ENCODE results near the gene SUSD6.
"Not testable (repeated sequence)": the region's sequence is repeated elsewhere in the genome, so short reads cannot be mapped to it uniquely, and the experiment has no call there.

Gene SUSD6

GRCh38 chr14:69696633-69697557 lies 85.5 kb downstream of the SUSD6 start:
- DNase-seq = no peak

GRCh38 chr14:69698572-69698971 lies 87.2 kb downstream of the SUSD6 start:
- DNase-seq = no peak

- not testable (repeated sequence) for DNase-seq
Measured at GRCh38 chr14:69699243-69699642, 87.8 kb downstream of the SUSD6 start.

- DNase-seq = no peak
Measured at GRCh38 chr14:69699748-69700303, 88.4 kb downstream of the SUSD6 start.

- no peak for DNase-seq
Measured at GRCh38 chr14:69700575-69700974, 89.2 kb downstream of the SUSD6 start.

DNA sequence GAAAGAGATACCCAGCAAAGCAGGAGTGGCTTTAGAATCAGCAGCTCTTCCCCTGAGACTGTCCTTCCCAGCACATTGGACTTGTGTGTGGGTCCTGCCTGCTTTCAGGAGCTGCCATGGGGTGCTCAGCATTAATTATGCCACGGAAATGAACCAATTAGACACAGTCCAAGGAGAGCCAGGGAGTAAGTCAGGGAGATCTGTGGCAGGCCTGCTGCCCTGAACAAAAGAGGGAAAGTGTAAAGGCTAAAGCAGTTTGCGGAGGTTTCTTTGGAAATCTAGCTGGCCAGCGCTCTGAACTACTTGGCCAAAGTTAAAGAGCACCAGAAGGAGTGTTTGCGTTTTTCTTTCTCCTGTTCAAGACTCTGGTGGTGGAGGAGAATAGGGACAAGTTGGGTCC lies 89.9 kb downstream of the SUSD6 start:
- no peak for DNase-seq

DNA sequence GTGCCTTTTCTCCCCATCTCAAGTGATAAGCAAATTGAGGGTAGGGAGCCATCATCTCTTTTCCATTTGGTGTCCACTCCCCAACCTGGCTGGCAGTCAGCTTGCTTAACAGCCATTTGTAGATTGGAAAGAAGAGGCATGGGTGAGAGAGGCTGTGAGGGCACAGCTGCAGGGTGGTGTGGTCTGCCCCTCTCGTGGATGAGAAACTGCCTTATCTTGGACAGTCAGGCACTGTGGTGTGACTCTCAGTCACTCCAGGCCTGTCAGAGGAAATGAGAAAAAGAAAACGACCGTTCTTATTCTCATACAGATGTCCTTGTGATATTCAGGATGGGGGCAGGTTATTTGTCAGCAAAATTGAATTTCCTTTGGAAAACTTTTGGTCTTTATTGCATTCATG lies 90.5 kb downstream of the SUSD6 start:
- DNase-seq = no peak

DNA sequence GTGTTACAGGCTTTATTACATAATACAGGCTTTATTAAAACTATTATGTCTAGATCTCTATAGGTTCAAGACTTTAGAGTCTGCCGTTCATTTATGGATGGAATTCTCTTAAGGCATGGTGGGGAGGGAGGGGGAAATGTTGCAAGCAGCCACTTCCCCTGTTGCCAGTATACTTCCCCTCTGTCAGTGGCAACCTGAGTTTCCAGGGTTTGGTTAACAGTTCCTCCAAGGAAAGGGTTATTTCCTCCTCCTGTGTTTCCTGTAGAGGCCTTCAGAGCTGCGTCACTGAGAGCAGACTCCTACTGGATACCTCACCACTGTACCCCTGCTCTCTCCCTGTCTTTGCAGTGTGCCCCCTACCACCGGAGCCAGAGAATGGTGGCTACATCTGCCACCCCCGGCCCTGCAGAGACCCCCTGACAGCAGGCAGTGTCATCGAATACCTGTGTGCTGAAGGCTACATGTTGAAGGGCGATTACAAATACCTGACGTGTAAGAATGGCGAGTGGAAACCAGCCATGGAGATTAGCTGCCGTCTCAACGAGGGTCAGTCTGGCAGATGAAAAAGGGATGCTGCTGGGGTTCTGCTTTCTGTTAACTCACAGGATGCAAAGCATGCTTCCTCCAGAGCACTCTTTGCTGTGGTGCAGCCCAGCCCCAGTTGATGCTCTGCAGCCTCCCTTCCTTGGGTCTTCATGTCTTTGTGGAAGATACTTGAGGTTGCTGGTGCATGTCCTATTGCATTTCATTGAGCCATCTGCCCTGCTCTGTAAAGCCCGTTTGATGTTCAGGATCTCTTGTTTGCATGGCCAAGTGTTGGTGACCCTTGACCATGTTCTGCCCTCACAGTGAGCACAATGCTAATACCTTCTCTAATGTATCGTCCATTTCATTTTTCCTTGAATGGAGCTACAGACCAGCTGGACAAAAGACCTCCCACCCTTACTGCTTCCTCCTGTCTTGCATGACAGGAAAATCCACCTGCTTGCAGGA lies 91.9 kb downstream of the SUSD6 start:
- no peak for DNase-seq

- no peak for DNase-seq
Measured at GRCh38 chr14:69704319-69704718, 92.9 kb downstream of the SUSD6 start.

DNA sequence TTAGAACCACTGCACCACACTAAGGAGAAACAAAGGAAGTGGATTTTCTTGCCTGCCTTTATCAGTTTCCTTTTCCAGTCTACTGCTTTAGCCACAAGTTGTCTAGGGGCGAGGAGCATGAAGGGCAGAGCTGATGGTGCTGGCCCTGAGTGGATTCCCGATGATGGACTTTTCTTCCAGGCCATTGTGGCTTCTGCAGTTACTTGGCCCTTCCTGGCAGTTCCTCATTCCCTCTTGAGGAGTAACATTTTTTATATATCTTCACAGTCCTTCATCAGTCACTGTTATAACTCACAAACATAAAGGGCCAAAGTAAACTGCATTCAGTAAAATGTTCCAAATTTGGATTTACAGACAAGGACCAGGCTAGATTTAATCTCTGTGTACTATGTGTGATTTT lies 94.3 kb downstream of the SUSD6 start:
- no peak for DNase-seq

- DNase-seq = no peak
Measured at GRCh38 chr14:69708049-69708448, 96.7 kb downstream of the SUSD6 start.

DNA sequence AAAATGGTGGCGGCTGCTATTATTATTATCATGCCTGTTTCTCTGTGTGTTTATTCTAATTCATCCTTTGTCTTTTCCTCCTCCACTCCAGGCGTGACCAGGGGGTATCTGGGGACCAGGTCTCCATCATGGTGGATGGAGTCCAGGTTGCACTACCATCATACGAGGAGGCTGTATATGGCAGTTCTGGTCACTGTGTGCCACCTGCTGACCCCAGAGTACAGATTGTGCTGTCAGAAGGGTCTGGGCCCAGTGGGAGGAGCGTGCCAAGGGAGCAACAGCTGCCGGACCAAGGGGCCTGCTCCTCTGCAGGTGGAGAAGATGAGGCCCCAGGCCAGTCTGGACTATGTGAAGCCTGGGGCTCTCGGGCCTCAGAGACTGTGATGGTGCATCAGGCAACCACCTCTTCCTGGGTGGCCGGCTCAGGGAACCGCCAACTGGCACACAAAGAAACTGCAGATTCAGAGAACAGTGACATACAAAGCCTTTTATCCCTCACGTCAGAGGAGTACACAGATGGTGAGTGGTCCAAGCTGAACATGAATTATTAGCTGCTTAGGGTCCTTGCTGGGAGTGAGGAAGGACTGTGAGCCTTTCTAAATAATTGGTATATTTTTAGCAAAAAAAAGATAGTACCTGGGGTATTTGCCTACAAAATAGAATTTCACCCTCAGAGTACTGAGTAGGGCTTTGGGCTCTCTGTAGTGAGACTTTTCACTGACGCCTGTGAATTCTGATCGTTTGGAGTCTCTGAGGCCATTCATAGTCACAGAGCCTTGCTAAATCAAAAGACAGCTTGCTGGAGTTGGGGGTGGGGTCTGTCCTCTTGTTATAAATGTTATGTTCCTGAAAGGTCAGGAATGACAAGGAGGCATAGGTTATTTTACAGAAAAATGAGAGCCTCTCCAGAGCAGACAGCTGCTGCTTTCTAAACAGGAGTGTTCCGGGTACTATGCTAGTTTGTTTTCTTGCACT lies 97.5 kb downstream of the SUSD6 start:
- DNase-seq = no peak

DNA sequence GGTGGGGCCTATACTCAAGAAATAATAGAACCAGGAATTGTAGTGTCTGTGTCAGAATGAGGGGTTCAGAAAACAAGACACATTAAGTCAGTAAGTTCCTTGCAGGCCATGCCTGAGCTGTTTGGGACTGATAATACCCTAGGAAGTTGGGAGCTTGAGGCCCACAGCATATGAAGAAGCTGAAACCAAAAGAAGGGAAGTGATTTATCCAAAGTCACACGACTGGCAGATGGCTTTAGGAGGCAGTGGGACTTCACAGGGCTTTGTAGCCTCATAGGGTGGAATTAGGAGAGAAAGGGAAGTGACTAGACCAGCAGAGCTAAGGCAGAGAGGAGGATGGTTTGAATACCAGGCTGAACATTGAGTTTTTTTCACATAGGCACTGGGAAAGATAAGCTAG lies 99.0 kb downstream of the SUSD6 start:
- no peak for DNase-seq

DNA sequence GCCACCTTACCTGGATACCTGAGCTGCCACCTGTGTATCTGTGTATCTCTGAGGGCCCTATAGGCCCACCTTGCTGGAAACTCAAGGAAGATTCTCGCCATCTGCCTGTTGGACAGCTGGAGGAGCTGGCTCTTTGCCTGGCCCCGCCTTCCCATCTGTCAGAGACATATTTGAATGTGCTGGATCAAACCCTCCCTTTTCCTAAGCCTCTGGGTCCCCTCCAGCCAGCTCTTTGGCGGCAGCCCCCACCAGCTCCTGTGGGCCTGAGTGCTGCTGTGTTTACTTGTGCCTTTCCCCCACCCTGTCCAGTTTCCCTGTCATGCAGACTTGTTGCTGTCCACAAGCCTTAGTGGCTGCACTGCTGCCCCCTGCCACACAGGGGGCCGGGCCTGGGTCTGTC lies 99.7 kb downstream of the SUSD6 start:
- DNase-seq = no peak

- no peak for DNase-seq
Measured at GRCh38 chr14:69711477-69711876, 100.1 kb downstream of the SUSD6 start.

- DNase-seq = no peak
Measured at GRCh38 chr14:69711881-69712560, 100.6 kb downstream of the SUSD6 start.

DNA sequence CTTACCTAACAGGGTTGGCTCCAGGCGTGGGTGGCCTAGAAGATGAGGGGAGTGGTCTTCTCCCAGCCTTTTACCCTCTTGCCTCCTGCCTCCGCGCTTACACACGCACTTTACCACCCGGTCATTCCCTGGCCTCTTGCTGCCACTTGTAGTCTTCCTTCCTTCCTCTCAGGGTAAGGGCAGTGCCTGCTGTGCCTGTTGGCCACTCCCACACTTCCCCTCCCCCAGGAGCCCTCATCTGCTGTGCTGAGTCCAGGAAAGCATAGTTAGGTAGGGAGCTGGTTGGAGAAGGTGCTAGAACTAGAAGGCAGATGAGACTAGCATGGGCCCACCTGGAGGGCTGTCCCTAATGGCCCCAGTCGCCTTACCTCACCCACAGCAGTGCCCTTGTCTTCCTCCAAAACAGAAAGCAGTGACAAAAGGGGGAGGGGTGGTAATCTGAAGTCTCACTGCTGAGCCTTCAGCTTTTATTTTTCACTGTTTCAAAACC lies 101.2 kb downstream of the SUSD6 start:
- DNase-seq = no peak

- DNase-seq = no peak
Measured at GRCh38 chr14:69713209-69713781, 101.9 kb downstream of the SUSD6 start.

DNA sequence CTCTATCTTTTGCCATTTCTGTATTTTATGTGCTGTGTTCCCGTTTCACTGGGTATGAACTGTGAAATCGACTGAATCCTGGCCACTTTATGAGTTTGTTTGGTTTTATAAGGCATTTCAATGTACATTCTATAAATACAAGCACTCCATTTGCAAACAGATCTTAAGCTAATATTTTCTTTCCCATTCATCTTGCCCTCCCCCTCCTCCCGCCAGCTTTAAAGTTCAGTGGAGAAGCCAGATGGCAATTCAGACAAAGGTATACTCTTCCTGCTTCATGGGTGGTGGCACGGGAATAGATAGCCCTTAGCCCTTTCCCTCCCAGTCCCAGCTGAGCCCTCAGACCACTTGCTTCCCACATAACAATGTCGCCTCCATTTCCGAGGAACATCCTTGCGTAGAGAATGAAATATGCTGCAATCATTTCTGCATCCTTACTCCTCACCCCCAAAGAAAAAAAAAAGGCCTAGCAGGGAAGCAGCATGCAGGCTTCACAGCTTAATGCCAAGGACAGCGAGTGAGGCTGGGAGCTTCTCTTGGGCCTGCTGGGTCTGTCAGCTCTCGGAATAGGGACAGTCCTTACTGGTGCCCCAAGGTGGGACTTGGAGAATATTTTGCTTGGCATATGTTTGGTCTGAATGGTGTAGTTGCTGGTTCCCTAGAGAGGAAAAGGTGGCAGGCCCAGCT lies 102.7 kb downstream of the SUSD6 start:
- no peak for DNase-seq

Data from activated T-cell treated with anti-CD3 and anti-CD28 coated beads, Interleukin-2, amount 50 U/mL, for 1 hour (primary cell).